Gastroesophageal sphincter (tissue), 4 donors: ENCODE data around the gene HDGFL2. TPM values are rescaled to one million over a fixed set of nuclear protein-coding genes. Genes with fewer than 3 reads are reported as not detected.
A peak's percentile ranks its signal among the peaks of the same experiment; 100 is the strongest.

Experiments used
- ATAC-seq: fragments of 150-250 bp; one replicate; pipeline ENCODE4 v1.9.1; 2016; ENCODE audit warnings: mild to moderate bottlenecking, moderate library complexity
- H3K27ac ChIP-seq, 4 donors: fragments of 200-600 bp; sonication (generic) in 3 of 4; 1 replicate in 3 of 4; 2 replicates in 1 of 4; pipeline ENCODE4 v1.5.1; 2016 to 2019
- H3K27me3 ChIP-seq: fragments of 200-600 bp; sonication (generic); one replicate; pipeline ENCODE4 v1.5.1; 2019
- H3K36me3 ChIP-seq, 2 donors: fragments of 200-600 bp; sonication (generic); one replicate each; pipeline ENCODE4 v1.5.1; 2019; ENCODE audit warnings: control low read depth in 1 of 2
- H3K4me1 ChIP-seq, 3 donors: fragments of 200-600 bp; sonication (generic); 1 replicate in 2 of 3; 2 replicates in 1 of 3; pipeline ENCODE4 v1.5.1; 2016 to 2019; ENCODE audit warnings: control low read depth in 2 of 3
- H3K4me3 ChIP-seq, 2 donors: fragments of 200-600 bp; sonication (generic); one replicate each; pipeline ENCODE4 v1.5.1; 2019; ENCODE audit warnings: mild to moderate bottlenecking in 1 of 2, moderate library complexity in 1 of 2
- H3K9me3 ChIP-seq, 3 donors: fragments of 200-600 bp; sonication (generic); one replicate each; pipeline ENCODE4 v1.5.1; 2017 to 2019; ENCODE audit warnings: control low read depth in 2 of 3
- CTCF ChIP-seq, 4 experiments: fragments of 200-600 bp in 2 of 4; fragments of 450-650 bp in 2 of 4; sonication (generic) in 1 of 4; IDR thresholded peaks; one replicate each; pipeline ENCODE4 v1.5.1; 2017 to 2019; ENCODE audit warnings: antibody characterized with exemption in 4 of 4, mild to moderate bottlenecking in 2 of 4, moderate library complexity in 2 of 4
- EP300 ChIP-seq: sonication (generic); formaldehyde crosslinking; IDR thresholded peaks from one replicate; pipeline ENCODE4 v1.6.1; 2017; ENCODE audit warnings: antibody characterized with exemption, mild to moderate bottlenecking
- POLR2A ChIP-seq, 2 donors: fragments of 450-650 bp; IDR thresholded peaks; one replicate each; pipeline ENCODE4 v1.6.1; 2017; ENCODE audit warnings: antibody characterized with exemption in 2 of 2, mild to moderate bottlenecking in 2 of 2, moderate library complexity in 1 of 2
- POLR2AphosphoS5 ChIP-seq: sonication (generic); formaldehyde crosslinking; IDR thresholded peaks from one replicate; pipeline ENCODE4 v1.6.1; 2017; ENCODE audit warnings: antibody characterized with exemption
- WGBS, 2 donors: methylation state at CpG; one replicate each; pipeline ENCODE4 v1.1.5; 2018; ENCODE audit warnings: low coverage in 1 of 2; 5-methylcytosine and 5-hydroxymethylcytosine counted together
- total RNA-seq, 4 donors: library from RNA; depleted of rRNA; stranded (reverse); fragments of >200 nt; gene quantifications; one replicate each; pipeline ENCODE4 v1.1.0, GENCODE V29; 2016

The HDGFL2 gene
- total RNA-seq, 4 donors from 2014 or later: 33.3 to 49.5 (median 36.2) TPM

- peaks cover 0 to 100% of the 10 kb centered on the region in 2 donors for H3K36me3 ChIP-seq
- no peak for ATAC-seq
- H3K4me1 ChIP-seq: peaks cover 0 to 63% (median 0%) of the 10 kb centered on the region in 3 donors
These were observed 31.7 kb downstream of the HDGFL2 start for GRCh38 chr19:4503825-4504170.

GRCh38 chr19:4504297-4504701 lies 32.2 kb downstream of the HDGFL2 start:
- no CpG with 5 or more reads among the region's 23 CpGs for WGBS, 2 donors
- H3K36me3 ChIP-seq: peaks cover 0 to 95% of the 10 kb centered on the region in 2 donors

More at GRCh38 chr19:4503825-4504170, 31.7 kb downstream of the HDGFL2 start:
- Histone ChIP-seq H3K4me3 (no peak overlapping the region), H3K27ac (peak overlapping the region in 2 of 4 donors; percentile 57 to 66), H3K9me3 (no peaks in the 10 kb centered on the region), H3K27me3 (no peaks in the 10 kb centered on the region)
- WGBS, 2 donors: 73% methylated on average over 3 of the region's 10 CpGs; no CpG with 5 or more reads in 1 of the 2 donors
- TF ChIP-seq EP300 (no peak), POLR2AphosphoS5 (no peak), CTCF (IDR thresholded peaks at IDR 0.05) (no peak), POLR2A (IDR thresholded peaks at IDR 0.05) (no peak)

GRCh38 chr19:4504891-4505569 lies 32.9 kb downstream of the HDGFL2 start:
- WGBS, 2 donors: 10% methylated on average over 2 of the region's 15 CpGs; no CpG with 5 or more reads in 1 of the 2 donors
- no peak for ATAC-seq
- no peak overlapping the region for H3K4me3 ChIP-seq
- H3K4me1 ChIP-seq: peaks cover 0 to 64% (median 0%) of the 10 kb centered on the region in 3 donors
- H3K9me3 ChIP-seq: no peaks in the 10 kb centered on the region
- TF ChIP-seq POLR2AphosphoS5 (no peak), CTCF (IDR thresholded peaks at IDR 0.05) (no peak), EP300 (no peak), POLR2A (IDR thresholded peaks at IDR 0.05) (no peak)
- peaks cover 0 to 89% of the 10 kb centered on the region in 2 donors for H3K36me3 ChIP-seq
- peak overlapping the region in 3 of 4 donors; percentile 31 to 38 (median 38) for H3K27ac ChIP-seq
- H3K27me3 ChIP-seq: no peaks in the 10 kb centered on the region

More at GRCh38 chr19:4504297-4504701, 32.2 kb downstream of the HDGFL2 start:
- no peaks in the 10 kb centered on the region for H3K27me3 ChIP-seq
- H3K4me1 ChIP-seq: peaks cover 0 to 64% (median 0%) of the 10 kb centered on the region in 3 donors
- no peak for ATAC-seq
- TF ChIP-seq CTCF (IDR thresholded peaks at IDR 0.05) (no peak), POLR2AphosphoS5 (no peak), POLR2A (IDR thresholded peaks at IDR 0.05) (no peak), EP300 (no peak)
- H3K4me3 ChIP-seq: no peak overlapping the region
- H3K9me3 ChIP-seq: no peaks in the 10 kb centered on the region
- H3K27ac ChIP-seq: peak overlapping the region in 2 of 4 donors; percentile 38 to 66

- Histone ChIP-seq H3K36me3 (peaks cover 0 to 89% of the 10 kb centered on the region in 2 donors), H3K27me3 (no peaks in the 10 kb centered on the region), H3K4me1 (peaks cover 0 to 64% (median 0%) of the 10 kb centered on the region in 3 donors), H3K4me3 (no peak overlapping the region), H3K9me3 (no peaks in the 10 kb centered on the region), H3K27ac (peak overlapping the region in 2 of 4 donors; percentile 38 to 59)
- no peak for TF ChIP-seq CTCF (IDR thresholded peaks at IDR 0.05)
- TF ChIP-seq POLR2AphosphoS5: no peak
- TF ChIP-seq EP300: no peak
- no peak for TF ChIP-seq POLR2A (IDR thresholded peaks at IDR 0.05)
- WGBS, 2 donors: 91 to 94% methylated on average over 18 to 27 of the region's 34 CpGs
- ATAC-seq: no peak
These were observed 33.7 kb downstream of the HDGFL2 start for GRCh38 chr19:4505570-4506448.
